ENCODE results near the gene GCHFR.

DNA sequence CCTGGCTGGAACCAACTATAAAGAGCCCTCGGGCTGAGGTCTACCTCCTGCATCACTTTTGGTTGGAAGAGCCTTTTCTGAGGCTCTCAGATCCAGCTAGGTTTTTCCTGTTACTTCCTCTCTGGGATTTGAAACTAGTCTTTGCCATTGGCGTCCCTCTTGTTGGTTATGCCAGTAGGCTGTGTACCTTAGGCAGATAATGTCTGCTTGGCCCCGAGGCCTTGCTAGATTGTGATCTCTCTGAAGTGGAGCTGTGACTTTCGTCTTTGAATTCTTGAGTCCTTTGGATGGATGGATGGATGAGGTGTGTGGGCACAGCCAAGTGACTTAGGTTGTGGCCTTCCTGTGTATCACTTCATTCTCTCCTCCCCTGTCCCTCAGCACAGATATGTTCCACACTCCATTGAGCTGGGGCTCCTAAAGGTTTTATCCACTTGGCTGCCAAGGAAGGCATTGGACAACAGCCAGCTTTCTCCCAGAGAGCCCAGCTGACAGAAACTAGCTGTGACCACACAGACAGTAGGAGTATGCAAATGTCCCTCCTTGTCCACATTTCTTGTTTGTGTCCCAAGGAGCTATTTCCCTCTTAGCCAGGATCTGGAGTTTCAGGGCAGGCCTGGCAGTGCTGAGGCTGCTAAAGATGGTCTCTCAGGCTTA, 51.3 kb downstream of the GCHFR start:
- TF ChIP-seq, protein P1, sequence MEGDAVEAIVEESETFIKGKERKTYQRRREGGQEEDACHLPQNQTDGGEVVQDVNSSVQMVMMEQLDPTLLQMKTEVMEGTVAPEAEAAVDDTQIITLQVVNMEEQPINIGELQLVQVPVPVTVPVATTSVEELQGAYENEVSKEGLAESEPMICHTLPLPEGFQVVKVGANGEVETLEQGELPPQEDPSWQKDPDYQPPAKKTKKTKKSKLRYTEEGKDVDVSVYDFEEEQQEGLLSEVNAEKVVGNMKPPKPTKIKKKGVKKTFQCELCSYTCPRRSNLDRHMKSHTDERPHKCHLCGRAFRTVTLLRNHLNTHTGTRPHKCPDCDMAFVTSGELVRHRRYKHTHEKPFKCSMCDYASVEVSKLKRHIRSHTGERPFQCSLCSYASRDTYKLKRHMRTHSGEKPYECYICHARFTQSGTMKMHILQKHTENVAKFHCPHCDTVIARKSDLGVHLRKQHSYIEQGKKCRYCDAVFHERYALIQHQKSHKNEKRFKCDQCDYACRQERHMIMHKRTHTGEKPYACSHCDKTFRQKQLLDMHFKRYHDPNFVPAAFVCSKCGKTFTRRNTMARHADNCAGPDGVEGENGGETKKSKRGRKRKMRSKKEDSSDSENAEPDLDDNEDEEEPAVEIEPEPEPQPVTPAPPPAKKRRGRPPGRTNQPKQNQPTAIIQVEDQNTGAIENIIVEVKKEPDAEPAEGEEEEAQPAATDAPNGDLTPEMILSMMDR (IDR thresholded peaks at IDR 0.05; ENCODE audit: poor library complexity), result no peak
- no peak for TF ChIP-seq EZH2 (IDR thresholded peaks at IDR 0.05; ENCODE audit: borderline replicate concordance)

Data from hepatocyte (in vitro differentiated cells).